HCT116 (cell line): ENCODE data around the gene DCAF5. TPM values are rescaled to one million over a fixed set of nuclear protein-coding genes. Genes with fewer than 3 reads are reported as not detected.

Experiments used
- ATAC-seq: fragments of 200-7000 bp; cut with Tn5 transposase; 2 replicates; pipeline ENCODE4 v1.9.1; 2020; ENCODE audit warnings: mild to moderate bottlenecking, moderate library complexity
- BruUV-seq: library from RNA; stranded (reverse); fragments of 400-500 nt; replicated peaks from 2 replicates; lab custom pipeline; 2021; lab: Mats Ljungman, UMichigan
- CTCF ChIA-PET: fragments of 300-600 bp; sonication (Branson Sonifier 250); formaldehyde crosslinking; loops from one replicate; lab custom pipeline; 2021; ENCODE audit warnings: antibody characterized with exemption; lab: Charles Lee
- POLR2A ChIA-PET: fragments of 300-600, 350-600 bp; sonication (Branson Sonifier 250); formaldehyde crosslinking; loops from one replicate; lab custom pipeline; 2021; ENCODE audit warnings: antibody characterized with exemption; lab: Charles Lee
- RAD21 ChIA-PET, 2 experiments: fragments of 300-600 bp; sonication (Branson Sonifier 250); formaldehyde crosslinking; loops; one replicate each; lab custom pipeline; 2023; ENCODE audit warnings: low total read pairs in 2 of 2; ENCODE audit not compliant: uncharacterized antibody in 2 of 2, unreplicated experiment in 2 of 2, low non-redundant PET in 1 of 2; lab: Charles Lee
- DNase-seq: peaks from one replicate; pipeline ENCODE4 v3.0.0-alpha.2; 2010; ENCODE audit warnings: low read depth, low spot score
- H2AFZ ChIP-seq: fragments of 200-600 bp; shearing (Covaris generic), sonication (generic); 2 replicates; pipeline ENCODE4 v1.6.1; 2017; ENCODE audit warnings: low read depth, mixed run types, mixed read lengths, antibody characterized with exemption, low read length; ENCODE audit not compliant: poor library complexity, severe bottlenecking
- H3K27ac ChIP-seq: 2 replicates; pipeline ENCODE4 v1.5.1; 2012; ENCODE audit warnings: low read depth, low read length
- H3K27me3 ChIP-seq: fragments of 200-600 bp; sonication (generic); 2 replicates; pipeline ENCODE4 v1.6.1; 2016; ENCODE audit warnings: mixed run types, low read length, mixed read lengths; ENCODE audit not compliant: insufficient read depth
- H3K36me3 ChIP-seq, 2 experiments: fragments of 200-500 bp in 1 of 2; fragments of 200-600 bp in 1 of 2; sonication (Bioruptor generic) in 1 of 2; sonication (generic) in 1 of 2; 2 replicates each; pipeline versions ENCODE4 v1.5.1 to v1.6.1; 2014 to 2016; ENCODE audit warnings: low read length in 2 of 2, inconsistent platforms in 1 of 2, mixed read lengths in 1 of 2, mixed run types in 1 of 2; ENCODE audit not compliant: insufficient read depth in 2 of 2, control insufficient read depth in 1 of 2
- H3K4me1 ChIP-seq, 2 experiments: fragments of 200-600 bp in 1 of 2; sonication (generic) in 1 of 2; 2 replicates each; pipeline versions ENCODE4 v1.5.1 to v1.6.1; 2012 to 2017; ENCODE audit warnings: low read length in 2 of 2, inconsistent platforms in 1 of 2, mild to moderate bottlenecking in 1 of 2, mixed read lengths in 1 of 2, mixed run types in 1 of 2, moderate library complexity in 1 of 2; ENCODE audit not compliant: insufficient read depth in 2 of 2, control insufficient read depth in 1 of 2
- H3K4me2 ChIP-seq: fragments of 200-600 bp; sonication (generic); 2 replicates; pipeline ENCODE4 v1.6.1; 2017; ENCODE audit warnings: mixed run types, low read length, mixed read lengths
- H3K4me3 ChIP-seq, 2 experiments: fragments of 200-600 bp in 1 of 2; sonication (generic) in 1 of 2; replicated peaks in 1 of 2; 2 replicates each; pipeline ENCODE4 v1.5.1; 2011 to 2016; ENCODE audit warnings: low read length in 2 of 2, control low read depth in 1 of 2, low read depth in 1 of 2, mild to moderate bottlenecking in 1 of 2, mixed read lengths in 1 of 2, mixed run types in 1 of 2
- H3K79me2 ChIP-seq: fragments of 200-600 bp; sonication (generic); 2 replicates; pipeline ENCODE4 v1.6.1; 2017; ENCODE audit warnings: mild to moderate bottlenecking, mixed run types, low read length, moderate library complexity, mixed read lengths; ENCODE audit not compliant: insufficient read depth
- H3K9ac ChIP-seq: fragments of 200-600 bp; sonication (generic); 2 replicates; pipeline ENCODE4 v1.6.1; 2016; ENCODE audit warnings: low read length, mixed read lengths
- H3K9me2 ChIP-seq: fragments of 200-600 bp; sonication (generic), shearing (Covaris generic); 2 replicates; pipeline ENCODE4 v1.6.1; 2017; ENCODE audit warnings: mixed run types, mild to moderate bottlenecking, moderate library complexity; ENCODE audit not compliant: insufficient read depth
- H3K9me3 ChIP-seq, 2 experiments: fragments of 200-500 bp in 1 of 2; fragments of 200-600 bp in 1 of 2; sonication (Bioruptor generic) in 1 of 2; sonication (generic) in 1 of 2; 2 replicates each; pipeline ENCODE4 v1.6.1; 2014 to 2017; ENCODE audit warnings: low read length in 2 of 2, mixed read lengths in 2 of 2, inconsistent platforms in 1 of 2, low read depth in 1 of 2, mild to moderate bottlenecking in 1 of 2, mixed run types in 1 of 2, moderate library complexity in 1 of 2; ENCODE audit not compliant: control insufficient read depth in 1 of 2, insufficient read depth in 1 of 2
- H4K20me1 ChIP-seq: fragments of 200-600 bp; sonication (generic), shearing (Covaris generic); 2 replicates; pipeline ENCODE4 v1.6.1; 2017; ENCODE audit warnings: mixed run types, mild to moderate bottlenecking, moderate library complexity; ENCODE audit not compliant: insufficient read depth
- CEBPB ChIP-seq: IDR thresholded peaks from 2 replicates; pipeline ENCODE4 v1.6.1; 2012; ENCODE audit warnings: low read depth
- EZH2phosphoT487 ChIP-seq: fragments of 200-600 bp; IDR thresholded peaks from 2 replicates; pipeline ENCODE4 v1.6.1; 2018; ENCODE audit warnings: antibody characterized with exemption, borderline replicate concordance
- POLR2AphosphoS5 ChIP-seq: IDR thresholded peaks from 2 replicates; pipeline ENCODE4 v1.6.1; 2011; ENCODE audit warnings: mild to moderate bottlenecking, low read depth, low read length, moderate library complexity
- SIN3A ChIP-seq: IDR thresholded peaks from 2 replicates; pipeline ENCODE4 v1.6.1; 2012; ENCODE audit warnings: low read depth
- SP1 ChIP-seq: IDR thresholded peaks from 2 replicates; pipeline ENCODE4 v1.6.1; 2012; ENCODE audit warnings: low read depth
- ZFX ChIP-seq: fragments of 450-650 bp; IDR thresholded peaks from 2 replicates; pipeline ENCODE4 v1.6.1; 2017
- intact Hi-C: fragments of 100-400 bp; cut with micrococcal nuclease; formaldehyde crosslinking; loops from 2 replicates; pipeline ENCODE4 v1.10.0; 2022
- total RNA-seq: library from RNA; stranded (reverse); gene quantifications from one replicate; pipeline ENCODE4 v1.2.1, GENCODE V29; 2021; ENCODE audit not compliant: unreplicated experiment
- TF ChIP-seq, protein P1 (sequence below), 3 experiments: fragments of 200-600 bp in 1 of 3; sonication (generic) in 1 of 3; IDR thresholded peaks in 2 of 3; conservative IDR thresholded peaks in 1 of 3; 2 replicates each; pipeline ENCODE4 v1.5.1; 2012 to 2017; ENCODE audit warnings: low read depth in 2 of 3, low read length in 2 of 3, antibody characterized with exemption in 1 of 3, borderline replicate concordance in 1 of 3, control low read depth in 1 of 3, mild to moderate bottlenecking in 1 of 3, mixed read lengths in 1 of 3, mixed run types in 1 of 3, moderate library complexity in 1 of 3; ENCODE audit not compliant: insufficient read depth in 1 of 3

DCAF5 gene
- total RNA-seq, 1 experiment from 2014 or later: 27.1 TPM

DNA sequence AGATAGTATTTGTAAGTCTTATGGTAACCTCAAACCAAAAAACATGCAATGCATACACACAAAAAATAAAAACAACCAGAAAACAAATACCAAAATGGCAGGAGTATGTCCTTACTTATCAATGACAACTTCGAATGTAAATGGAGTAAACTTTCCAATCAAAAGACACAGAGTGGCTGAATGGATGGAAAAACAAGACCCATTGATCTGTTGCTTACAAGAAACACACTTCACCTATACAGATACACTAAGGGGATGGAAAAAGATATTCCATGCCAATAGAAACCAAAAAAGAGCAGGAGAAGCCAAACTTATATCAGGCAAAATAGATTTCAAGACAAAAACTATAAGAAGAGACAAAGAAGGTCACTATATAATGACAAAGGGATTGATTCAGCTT is 8.7 kb upstream of the DCAF5 start (continued):
- no peak for TF ChIP-seq POLR2AphosphoS5
- TF ChIP-seq SIN3A: no peak
- no peak for TF ChIP-seq ZFX

DNA sequence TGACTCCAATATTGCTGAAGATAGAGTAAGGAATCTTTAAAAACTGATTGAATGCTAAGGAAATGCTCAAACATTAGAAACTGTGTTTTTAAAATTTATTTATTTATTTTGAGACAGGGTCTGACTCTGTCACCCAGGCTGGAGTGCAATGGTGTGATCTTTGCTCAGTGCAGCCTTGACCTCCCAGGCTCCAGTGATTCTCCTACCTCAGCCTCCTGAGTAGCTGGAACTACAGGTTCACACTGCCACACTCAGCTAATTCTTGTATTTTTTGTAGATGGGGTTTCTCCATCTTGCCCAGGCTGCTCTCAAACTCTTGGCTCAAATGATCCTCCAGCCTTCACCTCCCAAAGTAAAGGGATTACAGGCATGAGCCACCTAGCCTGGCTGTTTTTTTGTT is 3.3 kb upstream of the DCAF5 start:
- ATAC-seq: no peak
- no peaks in the 10 kb centered on the region for H3K36me3 ChIP-seq

DNA sequence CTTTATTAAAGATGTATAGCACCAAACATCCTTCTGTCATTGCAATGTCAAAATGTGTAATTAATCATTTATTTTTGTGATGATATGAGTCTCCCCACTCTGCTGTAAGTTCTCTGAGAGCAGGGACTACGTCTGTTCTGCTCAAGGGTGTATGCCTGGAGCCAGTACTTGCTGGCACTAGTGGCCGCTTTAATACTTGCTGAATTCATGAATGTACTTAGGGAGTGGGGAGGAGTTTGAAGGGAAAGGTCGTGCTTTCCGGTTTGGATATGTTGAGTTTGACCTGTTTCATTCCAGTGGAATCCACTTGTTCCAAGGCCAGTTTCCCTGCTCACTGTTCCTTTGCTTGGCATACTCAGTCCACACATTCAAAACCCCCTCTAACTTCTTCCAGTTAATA is 1.9 kb upstream of the DCAF5 start:
- TF ChIP-seq, protein P1, sequence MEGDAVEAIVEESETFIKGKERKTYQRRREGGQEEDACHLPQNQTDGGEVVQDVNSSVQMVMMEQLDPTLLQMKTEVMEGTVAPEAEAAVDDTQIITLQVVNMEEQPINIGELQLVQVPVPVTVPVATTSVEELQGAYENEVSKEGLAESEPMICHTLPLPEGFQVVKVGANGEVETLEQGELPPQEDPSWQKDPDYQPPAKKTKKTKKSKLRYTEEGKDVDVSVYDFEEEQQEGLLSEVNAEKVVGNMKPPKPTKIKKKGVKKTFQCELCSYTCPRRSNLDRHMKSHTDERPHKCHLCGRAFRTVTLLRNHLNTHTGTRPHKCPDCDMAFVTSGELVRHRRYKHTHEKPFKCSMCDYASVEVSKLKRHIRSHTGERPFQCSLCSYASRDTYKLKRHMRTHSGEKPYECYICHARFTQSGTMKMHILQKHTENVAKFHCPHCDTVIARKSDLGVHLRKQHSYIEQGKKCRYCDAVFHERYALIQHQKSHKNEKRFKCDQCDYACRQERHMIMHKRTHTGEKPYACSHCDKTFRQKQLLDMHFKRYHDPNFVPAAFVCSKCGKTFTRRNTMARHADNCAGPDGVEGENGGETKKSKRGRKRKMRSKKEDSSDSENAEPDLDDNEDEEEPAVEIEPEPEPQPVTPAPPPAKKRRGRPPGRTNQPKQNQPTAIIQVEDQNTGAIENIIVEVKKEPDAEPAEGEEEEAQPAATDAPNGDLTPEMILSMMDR (IDR thresholded peaks at IDR 0.05 in 2 of 3, conservative IDR thresholded peaks at IDR 0.05 in 1 of 3; ENCODE audit: borderline replicate concordance in 1 of 3, insufficient read depth in 1 of 3, low read depth in 2 of 3, low read length in 2 of 3): peak in 1 of 3 experiments; percentile 17; a peak in 1 of 6 replicates
- TF ChIP-seq SP1: peak; percentile 17; the same call in 1 of the 2 replicates
- peak; percentile 68 for TF ChIP-seq POLR2AphosphoS5
- no peak for TF ChIP-seq EZH2phosphoT487
- POLR2A ChIA-PET: no interaction called here
- intact Hi-C loops: loop anchor here (2.0 kb wide), 1 partner anchor 36 kb away; the partner anchor contains the start of gene EXD2
- Histone ChIP-seq H3K9me2 (no peaks in the 10 kb centered on the region; the same call in 1 of the 2 replicates), H3K9me3 (no peaks in the 10 kb centered on the region), H3K27me3 (no peaks in the 10 kb centered on the region), H3K27ac (peak overlapping the region; percentile 49; the same call in 1 of the 2 replicates), H3K4me1 (peaks cover 22 to 29% of the 10 kb centered on the region in 2 experiments), H2AFZ (peak overlapping the region; percentile 96), H3K9ac (no peak overlapping the region), H3K36me3 (no peaks in the 10 kb centered on the region), H4K20me1 (no peaks in the 10 kb centered on the region), H3K4me3 (no peak overlapping the region), H3K79me2 (peaks cover 23% of the 10 kb centered on the region), H3K4me2 (peak overlapping the region; percentile 90)
- no TSS peak for BruUV-seq
- ATAC-seq (peak; percentile 51), DNase-seq (no peak)
- RAD21 ChIA-PET: no interaction called here
- CTCF ChIA-PET: no interaction called here

More for the DNA sequence above, 3.3 kb upstream of the DCAF5 start:
- BruUV-seq: no TSS peak
- RAD21 ChIA-PET: no interaction called here
- H3K27ac ChIP-seq: no peak overlapping the region
- peaks cover 9% of the 10 kb centered on the region; the same call in 1 of the 2 replicates for H3K79me2 ChIP-seq
- no peaks in the 10 kb centered on the region; the same call in 1 of the 2 replicates for H3K9me2 ChIP-seq
- POLR2A ChIA-PET: interaction anchor here (1.0 kb wide), 1 partner anchor 242 kb away, joined by 3 read pairs; the partner anchor contains the start of genes ERH and SLC39A9
- H3K27me3 ChIP-seq: no peaks in the 10 kb centered on the region
- CTCF ChIA-PET: no interaction called here
- H3K4me1 ChIP-seq: peaks cover 18 to 22% of the 10 kb centered on the region in 2 experiments
- no peak for TF ChIP-seq CEBPB
- H3K9me3 ChIP-seq: no peaks in the 10 kb centered on the region
- no peak overlapping the region for H3K4me2 ChIP-seq
- no peaks in the 10 kb centered on the region for H4K20me1 ChIP-seq
- H3K9ac ChIP-seq: no peak overlapping the region
- no peak overlapping the region for H3K4me3 ChIP-seq
- H2AFZ ChIP-seq: no peak overlapping the region
- no peak for DNase-seq
- intact Hi-C loops: no loop called here
